Prostate gland (tissue), 2 donors: ENCODE results near the gene MAGI2. TPM values are rescaled to one million over a fixed set of nuclear protein-coding genes. Genes with fewer than 3 reads are reported as not detected.

Experiments
- DNase-seq: peaks from one replicate; pipeline ENCODE4 v3.0.0-alpha.2; 2019; ENCODE audit warnings: low spot score
- H3K27ac ChIP-seq, 2 donors: fragments of 200-600 bp; sonication (generic); 2 replicates each; pipeline ENCODE4 v1.5.1; 2017 to 2019
- H3K27me3 ChIP-seq: fragments of 200-600 bp; sonication (generic); replicated peaks from 2 replicates; pipeline ENCODE4 v1.5.1; 2019; ENCODE audit not compliant: insufficient read depth
- H3K36me3 ChIP-seq, 2 donors: fragments of 200-600 bp; sonication (generic); 1 replicate in 1 of 2; 2 replicates in 1 of 2; pipeline versions ENCODE4 v1.5.1 to v1.8.1; 2017 to 2019
- H3K4me1 ChIP-seq: fragments of 200-600 bp; sonication (generic); replicated peaks from 2 replicates; pipeline ENCODE4 v1.5.1; 2019
- H3K4me3 ChIP-seq, 2 donors: fragments of 200-600 bp; sonication (generic); 2 replicates each; pipeline ENCODE4 v1.5.1; 2017 to 2019
- H3K9me3 ChIP-seq: fragments of 200-600 bp; sonication (generic); 2 replicates; pipeline ENCODE4 v1.5.1; 2017
- POLR2A ChIP-seq: fragments of 450-650 bp; IDR thresholded peaks from one replicate; pipeline ENCODE4 v1.6.1; 2016; ENCODE audit warnings: antibody characterized with exemption, mild to moderate bottlenecking
- POLR2AphosphoS5 ChIP-seq: sonication (generic); formaldehyde crosslinking; IDR thresholded peaks from one replicate; pipeline ENCODE4 v1.6.1; 2017; ENCODE audit warnings: antibody characterized with exemption
- WGBS: methylation state at CpG from one replicate; pipeline ENCODE4 v1.1.5; 2018; 5-methylcytosine and 5-hydroxymethylcytosine counted together
- intact Hi-C: fragments of 100-400 bp; cut with DNase I; formaldehyde crosslinking; loops from one replicate; pipeline ENCODE4 v1.14.2; 2022
- total RNA-seq, 2 donors: library from RNA; depleted of rRNA; stranded (reverse); fragments of >200 nt; gene quantifications; one replicate each; pipeline ENCODE4 v1.1.0, GENCODE V29; 2016
- TF ChIP-seq, protein P1 (sequence below), 4 experiments: fragments of 200-600 bp in 2 of 4; fragments of 450-650 bp in 2 of 4; sonication (generic) in 2 of 4; IDR thresholded peaks; 1 replicate in 3 of 4; 2 replicates in 1 of 4; pipeline ENCODE4 v1.5.1; 2016 to 2019; ENCODE audit warnings: antibody characterized with exemption in 4 of 4, mild to moderate bottlenecking in 2 of 4, moderate library complexity in 2 of 4

MAGI2 gene
- total RNA-seq, 2 donors from 2014 or later: 27.1 to 31.3 TPM

- Histone ChIP-seq H3K9me3 (no peaks in the 10 kb centered on the region), H3K27ac (no peak overlapping the region), H3K4me1 (no peaks in the 10 kb centered on the region), H3K36me3 (no peaks in the 10 kb centered on the region), H3K27me3 (no peaks in the 10 kb centered on the region), H3K4me3 (no peak overlapping the region)
- TF ChIP-seq POLR2AphosphoS5 (no peak), POLR2A (no peak)
- TF ChIP-seq, protein P1, sequence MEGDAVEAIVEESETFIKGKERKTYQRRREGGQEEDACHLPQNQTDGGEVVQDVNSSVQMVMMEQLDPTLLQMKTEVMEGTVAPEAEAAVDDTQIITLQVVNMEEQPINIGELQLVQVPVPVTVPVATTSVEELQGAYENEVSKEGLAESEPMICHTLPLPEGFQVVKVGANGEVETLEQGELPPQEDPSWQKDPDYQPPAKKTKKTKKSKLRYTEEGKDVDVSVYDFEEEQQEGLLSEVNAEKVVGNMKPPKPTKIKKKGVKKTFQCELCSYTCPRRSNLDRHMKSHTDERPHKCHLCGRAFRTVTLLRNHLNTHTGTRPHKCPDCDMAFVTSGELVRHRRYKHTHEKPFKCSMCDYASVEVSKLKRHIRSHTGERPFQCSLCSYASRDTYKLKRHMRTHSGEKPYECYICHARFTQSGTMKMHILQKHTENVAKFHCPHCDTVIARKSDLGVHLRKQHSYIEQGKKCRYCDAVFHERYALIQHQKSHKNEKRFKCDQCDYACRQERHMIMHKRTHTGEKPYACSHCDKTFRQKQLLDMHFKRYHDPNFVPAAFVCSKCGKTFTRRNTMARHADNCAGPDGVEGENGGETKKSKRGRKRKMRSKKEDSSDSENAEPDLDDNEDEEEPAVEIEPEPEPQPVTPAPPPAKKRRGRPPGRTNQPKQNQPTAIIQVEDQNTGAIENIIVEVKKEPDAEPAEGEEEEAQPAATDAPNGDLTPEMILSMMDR (IDR thresholded peaks at IDR 0.05): no peak
- DNase-seq: no peak
- intact Hi-C loops: no loop called here
Observed at GRCh38 chr7:78316110-78316509, 1137.4 kb downstream of the MAGI2 start.

GRCh38 chr7:78315119-78315518 lies 1138.3 kb downstream of the MAGI2 start:
- Histone ChIP-seq H3K4me3 (no peak overlapping the region), H3K27me3 (no peaks in the 10 kb centered on the region), H3K9me3 (no peaks in the 10 kb centered on the region), H3K27ac (no peak overlapping the region), H3K36me3 (no peaks in the 10 kb centered on the region), H3K4me1 (no peaks in the 10 kb centered on the region)
- intact Hi-C loops: no loop called here
- no peak for TF ChIP-seq POLR2A
- TF ChIP-seq, protein P1 (IDR thresholded peaks at IDR 0.05): no peak
- TF ChIP-seq POLR2AphosphoS5: no peak
- WGBS: 82% methylated on average over 2 of the region's 2 CpGs
- DNase-seq: no peak

DNA sequence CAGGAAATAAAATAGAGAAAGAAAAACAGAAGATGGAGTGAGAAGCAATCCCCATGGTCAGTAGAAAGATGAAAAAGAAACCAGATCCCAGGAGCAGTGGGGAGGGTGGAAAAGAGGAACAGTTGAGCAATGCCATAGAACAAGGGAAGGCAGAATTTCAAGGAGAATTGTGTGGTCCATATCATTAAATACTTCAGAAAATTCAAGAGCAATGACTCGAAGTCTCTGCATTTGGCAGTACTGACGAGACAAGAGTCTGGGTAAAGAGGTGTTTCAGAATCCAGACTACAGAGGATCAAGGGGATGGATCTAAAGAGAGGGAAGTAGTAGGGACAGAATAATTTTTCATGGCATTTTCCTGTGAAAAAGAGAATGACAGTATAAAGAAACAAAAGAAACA lies 1142.3 kb downstream of the MAGI2 start:
- H3K27ac ChIP-seq: no peak overlapping the region
- WGBS: 90% methylated on average over 2 of the region's 2 CpGs
- intact Hi-C loops: no loop called here
- TF ChIP-seq POLR2A: no peak
- TF ChIP-seq POLR2AphosphoS5: no peak
- no peaks in the 10 kb centered on the region for H3K27me3 ChIP-seq
- no peak overlapping the region for H3K4me3 ChIP-seq
- no peaks in the 10 kb centered on the region for H3K36me3 ChIP-seq
- H3K4me1 ChIP-seq: no peaks in the 10 kb centered on the region
- DNase-seq: no peak
- no peaks in the 10 kb centered on the region for H3K9me3 ChIP-seq

DNA sequence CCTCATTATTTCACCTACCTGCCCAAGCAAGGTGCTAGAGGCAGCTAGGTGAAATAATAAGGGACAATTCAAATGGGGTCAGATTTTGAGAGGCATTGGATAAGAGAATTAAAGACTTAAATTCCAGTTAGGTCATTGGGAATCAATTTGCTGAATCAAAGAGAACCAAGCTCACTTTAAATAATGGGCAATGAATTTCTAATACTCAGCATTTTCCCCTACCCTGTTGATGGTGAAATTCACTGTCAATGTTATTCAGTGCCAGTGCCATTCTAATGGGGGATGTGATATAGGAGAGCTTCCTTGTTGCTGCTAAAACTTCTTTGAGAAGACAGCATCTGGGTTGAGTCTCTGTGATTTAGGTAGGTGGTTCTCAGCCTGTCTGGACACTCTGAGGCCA lies 1145.6 kb downstream of the MAGI2 start:
- DNase-seq: no peak
- intact Hi-C loops: no loop called here

GRCh38 chr7:78306634-78307033 lies 1146.8 kb downstream of the MAGI2 start:
- H3K4me3 ChIP-seq: no peak overlapping the region
- no peaks in the 10 kb centered on the region for H3K36me3 ChIP-seq
- intact Hi-C loops: no loop called here
- H3K27ac ChIP-seq: no peak overlapping the region
- TF ChIP-seq POLR2AphosphoS5 (no peak), POLR2A (no peak)
- TF ChIP-seq, protein P1 (IDR thresholded peaks at IDR 0.05): no peak
- no peak for DNase-seq
- WGBS: 67% methylated on average over 1 of the region's 1 CpG
- H3K4me1 ChIP-seq: no peaks in the 10 kb centered on the region
- H3K27me3 ChIP-seq: no peaks in the 10 kb centered on the region
- no peaks in the 10 kb centered on the region for H3K9me3 ChIP-seq

More for the DNA sequence above, 1145.6 kb downstream of the MAGI2 start:
- Histone ChIP-seq H3K4me1 (no peaks in the 10 kb centered on the region), H3K36me3 (no peaks in the 10 kb centered on the region), H3K27me3 (no peaks in the 10 kb centered on the region), H3K9me3 (no peaks in the 10 kb centered on the region), H3K4me3 (no peak overlapping the region), H3K27ac (no peak overlapping the region)
- no peak for TF ChIP-seq POLR2A
- no peak for TF ChIP-seq POLR2AphosphoS5
- TF ChIP-seq, protein P1 (IDR thresholded peaks at IDR 0.05): no peak
